ENCODE measurements around the gene PLCD4. TPM values are rescaled to one million over a fixed set of nuclear protein-coding genes. Genes with fewer than 3 reads are reported as not detected.

The PLCD4 gene
- total and polyA plus RNA-seq, 9 donors, result 26.8 to 58.5 (median 44.6) TPM

DNA sequence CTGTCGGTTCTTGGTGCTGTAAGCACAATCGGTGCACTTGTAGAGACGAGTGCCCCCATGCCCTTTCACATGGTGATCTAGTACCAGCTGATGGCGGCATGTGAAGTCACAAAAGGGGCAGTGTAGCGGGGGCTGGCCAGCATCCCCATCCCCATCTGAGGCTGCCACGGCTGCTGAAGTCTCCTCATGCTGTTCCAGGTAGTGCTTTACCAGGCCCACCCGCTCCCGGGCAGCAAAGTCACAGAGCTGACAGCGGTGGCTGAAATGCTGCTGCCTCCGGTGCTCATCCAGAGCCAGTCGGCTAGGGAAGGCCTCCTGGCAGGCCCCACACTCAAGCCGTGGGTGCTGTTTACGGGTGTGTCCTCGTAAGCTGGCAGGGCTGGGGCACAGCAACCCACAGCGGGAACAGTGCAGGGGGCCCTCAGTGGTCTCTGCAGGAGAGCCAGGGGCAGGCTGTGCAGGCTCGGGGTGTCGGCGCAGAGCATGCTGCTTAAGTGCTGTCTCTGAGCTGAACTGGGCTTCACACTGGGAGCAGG lies 34.5 kb downstream of the PLCD4 start:
- H3K4me3 ChIP-seq (ENCODE audit: low read length), result no peak overlapping the region
- H3K27me3 ChIP-seq (ENCODE audit: control insufficient read depth, insufficient read depth, low read length), result no peaks in the 10 kb centered on the region
- 93% methylated on average over 18 of the region's 18 CpGs for WGBS (ENCODE audit: insufficient coverage)
- H3K36me3 ChIP-seq (ENCODE audit: control insufficient read depth, insufficient read depth, low read length), result peaks cover 82% of the 10 kb centered on the region
- no peaks in the 10 kb centered on the region for H3K4me1 ChIP-seq (ENCODE audit: control insufficient read depth, insufficient read depth, low read length)
- no peak overlapping the region for H3K27ac ChIP-seq (ENCODE audit: low read length)
- no peak for DNase-seq
- no peaks in the 10 kb centered on the region for H3K9me3 ChIP-seq (replicated peaks; ENCODE audit: control insufficient read depth, low read depth, low read length)

DNA sequence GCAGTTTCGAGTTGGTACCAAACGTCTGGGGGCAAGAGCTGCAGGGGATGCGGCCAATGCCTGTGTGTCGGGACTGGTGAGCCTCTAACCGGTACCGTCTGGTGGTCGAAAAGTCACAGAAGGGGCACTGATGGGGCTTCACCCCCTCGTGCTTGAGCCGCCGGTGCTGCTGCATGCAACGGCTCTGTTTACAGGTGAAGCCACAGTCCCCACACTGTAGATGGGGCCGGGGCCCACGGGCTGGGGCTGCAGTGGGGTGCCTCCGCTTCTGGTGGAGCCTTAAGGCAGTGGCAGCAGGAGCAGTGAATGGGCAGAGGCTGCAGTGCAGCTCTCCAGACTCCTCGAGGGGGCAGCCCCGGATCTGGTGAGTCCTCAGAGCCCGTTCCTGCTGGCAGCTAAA lies 35.1 kb downstream of the PLCD4 start:
- Histone ChIP-seq H3K27me3 (ENCODE audit: control insufficient read depth, insufficient read depth, low read length) (no peaks in the 10 kb centered on the region), H3K4me1 (ENCODE audit: control insufficient read depth, insufficient read depth, low read length) (no peaks in the 10 kb centered on the region), H3K9me3 (replicated peaks; ENCODE audit: control insufficient read depth, low read depth, low read length) (no peaks in the 10 kb centered on the region), H3K4me3 (ENCODE audit: low read length) (no peak overlapping the region), H3K27ac (ENCODE audit: low read length) (no peak overlapping the region), H3K36me3 (ENCODE audit: control insufficient read depth, insufficient read depth, low read length) (peaks cover 83% of the 10 kb centered on the region)
- DNase-seq, result no peak
- WGBS (ENCODE audit: insufficient coverage), result 89% methylated on average over 17 of the region's 17 CpGs

DNA sequence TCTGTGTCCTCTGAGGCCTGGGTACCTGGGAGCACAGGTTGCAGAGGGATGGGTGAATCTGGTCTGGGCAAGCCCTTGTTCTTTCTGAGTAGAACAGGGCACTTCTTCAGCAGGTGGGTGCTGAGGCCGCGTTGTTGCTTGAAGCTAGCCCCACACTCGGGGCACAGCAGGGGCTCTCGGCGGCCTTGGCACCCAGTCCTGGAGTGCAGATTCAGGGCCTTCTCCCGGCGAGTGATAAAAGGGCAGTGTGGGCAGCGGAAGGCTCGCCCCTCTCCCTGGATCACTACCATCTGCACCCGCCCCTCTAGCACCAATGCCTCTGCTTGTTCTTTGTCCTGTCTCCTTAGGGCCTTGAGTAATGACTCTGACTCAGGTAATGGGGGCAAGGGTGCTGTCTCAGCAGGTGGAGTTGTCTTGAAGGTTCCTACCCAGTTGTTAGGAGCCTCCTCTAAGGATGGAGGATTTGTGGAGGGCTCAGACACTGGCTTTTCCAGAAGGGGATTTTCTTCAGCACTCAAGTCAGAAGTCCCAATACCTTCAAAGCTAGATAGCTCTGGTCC lies 36.1 kb downstream of the PLCD4 start:
- DNase-seq, result no peak
- WGBS (ENCODE audit: insufficient coverage), result 94% methylated on average over 8 of the region's 10 CpGs
- no peaks in the 10 kb centered on the region for H3K27me3 ChIP-seq (ENCODE audit: control insufficient read depth, insufficient read depth, low read length)
- no peaks in the 10 kb centered on the region for H3K9me3 ChIP-seq (replicated peaks; ENCODE audit: control insufficient read depth, low read depth, low read length)
- H3K27ac ChIP-seq (ENCODE audit: low read length), result no peak overlapping the region
- H3K4me3 ChIP-seq (ENCODE audit: low read length), result no peak overlapping the region
- H3K4me1 ChIP-seq (ENCODE audit: control insufficient read depth, insufficient read depth, low read length), result no peaks in the 10 kb centered on the region
- peaks cover 83% of the 10 kb centered on the region for H3K36me3 ChIP-seq (ENCODE audit: control insufficient read depth, insufficient read depth, low read length)

DNA sequence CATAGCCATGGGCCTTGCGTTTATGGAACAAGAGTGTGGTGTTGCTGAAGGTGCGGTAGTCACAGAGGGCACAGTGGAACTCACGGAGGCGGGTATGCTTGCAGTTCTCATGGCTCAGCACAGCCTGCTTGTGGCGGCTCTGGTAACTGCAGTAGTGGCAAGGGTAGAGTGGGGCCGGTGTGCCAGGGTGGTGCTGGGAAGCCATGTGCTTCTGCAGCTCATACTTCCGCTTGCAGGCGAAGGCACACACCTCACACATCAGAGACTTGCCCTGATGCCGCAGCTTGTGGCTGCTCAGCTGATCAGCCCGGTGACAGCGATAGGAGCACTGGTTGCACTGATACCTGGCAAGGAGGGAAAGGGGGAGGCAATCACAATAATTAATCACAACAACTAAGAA lies 37.0 kb downstream of the PLCD4 start:
- no peaks in the 10 kb centered on the region for H3K27me3 ChIP-seq (ENCODE audit: control insufficient read depth, insufficient read depth, low read length)
- no peaks in the 10 kb centered on the region for H3K4me1 ChIP-seq (ENCODE audit: control insufficient read depth, insufficient read depth, low read length)
- no peak overlapping the region for H3K4me3 ChIP-seq (ENCODE audit: low read length)
- no peak for DNase-seq
- WGBS (ENCODE audit: insufficient coverage), result 92% methylated on average over 5 of the region's 11 CpGs
- peaks cover 83% of the 10 kb centered on the region for H3K36me3 ChIP-seq (ENCODE audit: control insufficient read depth, insufficient read depth, low read length)
- H3K9me3 ChIP-seq (replicated peaks; ENCODE audit: control insufficient read depth, low read depth, low read length), result no peaks in the 10 kb centered on the region
- H3K27ac ChIP-seq (ENCODE audit: low read length), result no peak overlapping the region

DNA sequence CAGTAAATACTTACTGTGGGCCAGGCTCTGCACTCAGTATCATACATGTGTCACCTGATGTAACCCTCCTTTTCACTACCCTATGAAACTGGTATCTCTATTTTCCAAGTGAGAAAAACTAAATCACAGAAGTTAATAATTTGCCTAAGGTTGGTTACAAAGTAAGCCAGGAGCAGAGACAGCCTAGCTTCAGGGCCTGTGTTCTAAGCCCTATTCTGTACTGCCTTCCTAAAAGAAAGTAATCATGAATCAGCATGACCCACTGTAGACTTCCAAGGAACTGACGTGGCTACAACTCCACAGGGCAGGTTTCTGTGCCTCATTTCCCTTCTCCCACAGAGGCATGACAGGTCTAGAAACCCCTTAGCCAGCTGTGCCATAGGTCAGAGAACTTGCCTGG lies 37.4 kb downstream of the PLCD4 start:
- H3K27ac ChIP-seq (ENCODE audit: low read length), result no peak overlapping the region
- peaks cover 83% of the 10 kb centered on the region for H3K36me3 ChIP-seq (ENCODE audit: control insufficient read depth, insufficient read depth, low read length)
- no peaks in the 10 kb centered on the region for H3K27me3 ChIP-seq (ENCODE audit: control insufficient read depth, insufficient read depth, low read length)
- no CpG with 5 or more reads among the region's 1 CpG for WGBS (ENCODE audit: insufficient coverage)
- no peaks in the 10 kb centered on the region for H3K9me3 ChIP-seq (replicated peaks; ENCODE audit: control insufficient read depth, low read depth, low read length)
- H3K4me3 ChIP-seq (ENCODE audit: low read length), result no peak overlapping the region
- no peak for DNase-seq
- H3K4me1 ChIP-seq (ENCODE audit: control insufficient read depth, insufficient read depth, low read length), result no peaks in the 10 kb centered on the region

DNA sequence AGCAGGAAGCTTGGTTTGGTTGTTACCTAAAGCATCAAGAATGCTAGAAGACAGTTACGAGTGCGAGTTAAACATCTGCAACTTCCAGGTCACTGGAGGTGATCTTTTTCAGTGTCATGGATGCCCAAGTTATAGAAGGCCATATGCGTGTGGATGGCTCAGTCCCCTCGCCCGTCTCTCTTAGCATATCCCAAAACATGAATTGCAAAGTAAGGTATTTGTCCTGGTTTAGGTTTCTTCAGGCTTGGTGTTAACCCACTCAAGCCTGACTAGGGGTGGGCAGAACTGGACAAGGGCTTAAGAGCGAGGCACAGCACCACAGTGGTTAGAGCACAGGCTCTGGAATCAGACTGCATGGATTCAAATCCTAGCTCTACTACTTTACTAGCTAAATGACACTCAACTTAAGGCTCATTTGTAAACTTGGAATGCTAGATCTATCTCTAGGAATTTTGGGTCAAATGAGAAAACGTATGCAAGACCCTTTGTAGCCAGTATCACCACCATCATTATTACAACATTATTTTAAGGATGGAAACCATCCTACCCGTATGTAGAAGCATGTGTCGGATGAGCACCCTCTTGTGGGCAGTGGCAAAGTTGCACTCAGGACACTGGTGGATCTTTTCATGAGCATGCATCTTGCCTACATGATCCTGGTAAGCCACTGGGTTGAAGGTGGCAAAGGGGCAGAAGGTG lies 40.5 kb downstream of the PLCD4 start:
- peak; percentile 51 for DNase-seq
- H3K4me3 ChIP-seq (ENCODE audit: low read length), result no peak overlapping the region
- WGBS (ENCODE audit: insufficient coverage), result 85% methylated on average over 6 of the region's 9 CpGs
- H3K27ac ChIP-seq (ENCODE audit: low read length), result no peak overlapping the region
- H3K9me3 ChIP-seq (replicated peaks; ENCODE audit: control insufficient read depth, low read depth, low read length), result no peaks in the 10 kb centered on the region
- peaks cover 87% of the 10 kb centered on the region for H3K36me3 ChIP-seq (ENCODE audit: control insufficient read depth, insufficient read depth, low read length)
- no peaks in the 10 kb centered on the region for H3K27me3 ChIP-seq (ENCODE audit: control insufficient read depth, insufficient read depth, low read length)
- H3K4me1 ChIP-seq (ENCODE audit: control insufficient read depth, insufficient read depth, low read length), result no peaks in the 10 kb centered on the region

DNA sequence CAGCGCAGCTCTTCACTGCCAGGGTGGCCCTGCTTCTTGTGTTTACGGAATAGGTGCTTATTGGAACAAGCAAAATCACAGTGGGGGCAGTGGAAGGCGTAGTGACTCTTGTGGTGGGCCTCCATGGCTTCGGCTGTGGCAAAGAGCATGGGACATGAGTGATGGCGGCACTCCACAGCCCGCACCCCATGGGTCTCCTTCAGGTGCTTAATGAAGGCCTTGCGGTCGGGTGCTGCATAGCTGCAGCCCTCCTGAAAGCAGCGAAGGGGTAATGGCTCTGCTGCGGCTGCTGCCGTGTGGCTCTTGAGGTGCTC lies 41.0 kb downstream of the PLCD4 start:
- Histone ChIP-seq H3K9me3 (replicated peaks; ENCODE audit: control insufficient read depth, low read depth, low read length) (no peaks in the 10 kb centered on the region), H3K27ac (ENCODE audit: low read length) (no peak overlapping the region), H3K27me3 (ENCODE audit: control insufficient read depth, insufficient read depth, low read length) (no peaks in the 10 kb centered on the region), H3K4me1 (ENCODE audit: control insufficient read depth, insufficient read depth, low read length) (no peaks in the 10 kb centered on the region), H3K36me3 (ENCODE audit: control insufficient read depth, insufficient read depth, low read length) (peaks cover 86% of the 10 kb centered on the region), H3K4me3 (ENCODE audit: low read length) (no peak overlapping the region)
- WGBS (ENCODE audit: insufficient coverage), result 89% methylated on average over 11 of the region's 11 CpGs
- no peak for DNase-seq

DNA sequence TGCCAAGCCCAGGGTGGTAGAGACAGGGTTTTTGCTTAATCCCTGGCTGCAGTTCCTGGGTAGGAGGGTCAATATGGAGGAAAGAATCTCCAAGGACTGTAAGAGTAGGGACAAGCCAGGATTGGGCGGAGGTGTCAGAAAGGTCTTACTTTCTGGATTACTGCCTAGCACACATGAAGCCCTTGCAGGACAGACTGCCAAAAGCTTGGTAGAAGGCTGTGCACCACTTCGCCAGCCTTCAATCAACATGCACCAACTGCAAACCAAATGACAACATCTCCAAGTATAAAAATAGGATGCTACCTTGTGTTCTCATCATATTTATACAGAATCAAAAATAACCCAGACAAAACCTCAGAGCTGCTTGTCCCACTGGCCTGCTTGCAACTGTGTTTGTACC lies 48.1 kb downstream of the PLCD4 start:
- Histone ChIP-seq H3K27me3 (ENCODE audit: control insufficient read depth, insufficient read depth, low read length) (no peaks in the 10 kb centered on the region), H3K4me3 (ENCODE audit: low read length) (no peak overlapping the region), H3K4me1 (ENCODE audit: control insufficient read depth, insufficient read depth, low read length) (peaks cover 15% of the 10 kb centered on the region), H3K27ac (ENCODE audit: low read length) (no peak overlapping the region), H3K9me3 (replicated peaks; ENCODE audit: control insufficient read depth, low read depth, low read length) (no peaks in the 10 kb centered on the region), H3K36me3 (ENCODE audit: control insufficient read depth, insufficient read depth, low read length) (peaks cover 51% of the 10 kb centered on the region)
- DNase-seq, result peak; percentile 27
- 87% methylated on average over 2 of the region's 2 CpGs for WGBS (ENCODE audit: insufficient coverage)

DNA sequence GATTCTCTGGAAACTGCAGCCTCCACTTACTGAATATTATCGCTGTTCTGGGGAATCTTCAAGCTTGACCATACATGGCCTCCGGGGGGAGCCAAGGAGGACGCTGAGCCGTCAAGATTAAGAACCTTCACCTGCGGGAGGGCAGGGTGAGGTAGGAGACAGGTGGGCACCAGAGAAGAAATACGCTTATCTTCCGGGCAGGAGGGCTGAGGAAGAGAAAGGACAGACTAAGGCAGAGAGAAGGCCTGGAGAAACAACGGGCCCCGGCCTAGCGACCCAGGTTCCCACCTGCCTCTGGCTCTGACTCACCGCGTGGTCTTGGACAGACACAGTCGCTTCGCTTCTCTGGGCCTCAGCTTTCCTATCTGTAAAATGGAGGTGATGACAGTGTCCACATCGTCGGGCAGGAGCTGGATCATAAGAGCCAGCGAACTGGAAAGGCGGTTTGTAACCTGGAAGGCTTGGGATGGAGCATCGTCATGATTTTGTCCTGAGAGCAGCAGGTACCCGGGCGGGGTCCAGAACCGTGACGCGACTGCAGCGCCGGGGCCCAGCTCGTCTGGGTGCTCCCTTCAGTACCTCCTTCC lies 51.1 kb downstream of the PLCD4 start:
- H3K4me1 ChIP-seq (ENCODE audit: control insufficient read depth, insufficient read depth, low read length), result peaks cover 15% of the 10 kb centered on the region

DNA sequence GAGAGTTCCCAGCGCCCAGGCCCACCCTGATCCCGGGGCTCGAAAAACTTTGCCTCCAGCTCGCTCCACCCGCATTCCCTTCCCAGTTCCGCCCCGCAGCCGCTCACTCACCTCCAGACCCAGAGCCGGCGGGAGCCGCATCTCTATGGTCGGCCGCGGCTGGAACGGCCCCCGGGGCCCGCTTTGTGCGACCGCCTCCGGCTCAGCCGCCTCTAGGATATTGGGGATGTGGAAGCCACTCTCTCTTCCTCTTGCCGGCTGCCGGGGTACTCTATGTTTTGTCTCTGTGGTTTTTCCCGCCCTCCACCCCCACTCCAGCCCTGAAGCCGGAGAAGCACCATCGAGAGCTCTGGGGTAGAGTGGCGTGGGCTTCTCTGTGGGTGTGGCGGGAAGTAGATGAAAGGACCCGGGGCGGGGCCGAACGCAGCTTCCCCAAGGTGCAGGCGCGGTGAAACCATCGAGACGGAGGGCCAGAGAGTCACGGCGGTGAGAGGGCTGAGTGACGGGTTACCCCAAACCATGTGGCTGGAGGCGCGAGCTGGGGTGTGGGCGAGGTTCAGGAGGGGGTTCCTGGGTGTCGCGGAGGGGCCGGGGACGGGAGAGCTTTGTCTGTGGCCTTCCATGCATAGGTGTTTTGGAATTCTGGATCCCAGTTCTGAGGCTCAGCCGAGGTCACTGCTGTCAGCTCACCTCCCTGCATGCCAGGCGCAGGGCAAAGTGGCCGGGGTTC lies 51.7 kb downstream of the PLCD4 start, which contains the start of the genes BCS1L and ZNF142:
BCS1L (plus strand) TSS at position 426 of the 730 bp plus-strand sequence. CDS start 1,305 bp downstream, outside the sequence.
ZNF142 (minus strand) TSS at position 366 of the 730 bp plus-strand sequence. CDS start 3,194 bp downstream, outside the sequence.
- DNase-seq, result peak; percentile 96
- Histone ChIP-seq H3K27me3 (ENCODE audit: control insufficient read depth, insufficient read depth, low read length) (no peaks in the 10 kb centered on the region), H3K36me3 (ENCODE audit: control insufficient read depth, insufficient read depth, low read length) (peaks cover 57% of the 10 kb centered on the region), H3K9me3 (replicated peaks; ENCODE audit: control insufficient read depth, low read depth, low read length) (no peaks in the 10 kb centered on the region), H3K4me1 (ENCODE audit: control insufficient read depth, insufficient read depth, low read length) (peaks cover 15% of the 10 kb centered on the region), H3K4me3 (ENCODE audit: low read length) (peak within 1 kb of the TSS; percentile 92), H3K27ac (ENCODE audit: low read length) (peak within 1 kb of the TSS; percentile 66)
- WGBS (ENCODE audit: insufficient coverage), result 0% methylated on average over 21 of the region's 49 CpGs

More for the DNA sequence above, 51.1 kb downstream of the PLCD4 start:
- WGBS (ENCODE audit: insufficient coverage), result 2% methylated on average over 26 of the region's 27 CpGs
- H3K27ac ChIP-seq (ENCODE audit: low read length), result peak overlapping the region; percentile 66
- peak; percentile 33 for DNase-seq
- no peaks in the 10 kb centered on the region for H3K27me3 ChIP-seq (ENCODE audit: control insufficient read depth, insufficient read depth, low read length)
- peaks cover 54% of the 10 kb centered on the region for H3K36me3 ChIP-seq (ENCODE audit: control insufficient read depth, insufficient read depth, low read length)
- H3K9me3 ChIP-seq (replicated peaks; ENCODE audit: control insufficient read depth, low read depth, low read length), result no peaks in the 10 kb centered on the region
- H3K4me3 ChIP-seq (ENCODE audit: low read length), result peak overlapping the region; percentile 92
